DND-41 (cell line): ENCODE data around the gene PPP4R2.

ENCODE experiments used
- CTCF ChIP-seq: IDR thresholded peaks from 2 replicates; pipeline ENCODE4 v1.5.1; 2012; ENCODE audit warnings: borderline replicate concordance, low read length, moderate library complexity, mild to moderate bottlenecking; ENCODE audit not compliant: poor library complexity, severe bottlenecking; ENCODE audit errors: extremely low read depth
- EZH2 ChIP-seq: IDR thresholded peaks from 3 replicates; pipeline ENCODE4 v1.6.1; 2012; ENCODE audit warnings: borderline replicate concordance, low read depth, mild to moderate bottlenecking, moderate library complexity, low read length, inconsistent platforms; ENCODE audit not compliant: severe bottlenecking

- TF ChIP-seq EZH2 (no peak), CTCF (no peak)
These were observed 7.7 kb downstream of the PPP4R2 start for GRCh38 chr3:73004316-73004715.
